GM19025 (cell line): ENCODE data around the gene AXIN1.
A peak's percentile ranks its signal among the peaks of the same experiment; 100 is the strongest.
"Not testable (repeated sequence)": the region's sequence is repeated elsewhere in the genome, so short reads cannot be mapped to it uniquely, and the experiment has no call there.

Source experiments
- ATAC-seq: cut with Tn5 transposase; IDR thresholded peaks from one replicate; pipeline ENCODE4 v1.9.1; 2021; ENCODE audit warnings: mild to moderate bottlenecking, low read depth, moderate library complexity; ENCODE audit not compliant: unreplicated experiment

Gene AXIN1

DNA sequence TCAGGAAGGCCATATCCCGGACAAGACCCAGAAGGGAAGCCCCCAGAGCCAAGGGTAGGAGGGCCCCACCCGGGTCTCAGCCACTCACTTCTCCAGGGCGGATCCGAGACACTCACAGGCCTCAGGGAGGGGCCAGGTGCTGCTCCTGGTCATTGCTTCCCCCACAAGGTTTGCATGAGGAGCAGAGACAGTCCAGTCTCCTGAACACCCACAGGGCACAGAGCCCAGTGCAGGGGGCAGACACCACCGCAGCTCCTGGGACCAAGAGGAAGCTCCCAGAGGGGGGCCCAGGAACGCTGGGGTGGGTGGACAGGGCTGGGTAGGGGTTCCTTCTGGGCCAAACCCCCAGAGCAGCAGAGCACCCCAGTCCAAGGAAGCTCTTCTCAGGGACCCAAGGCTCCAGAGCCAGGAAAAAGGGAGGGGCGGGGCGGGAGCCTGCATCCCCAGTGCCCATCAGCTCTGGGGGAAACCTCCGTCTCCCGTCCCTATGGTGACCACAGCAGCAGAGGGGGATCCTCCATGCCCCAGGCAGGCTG is 18.5 kb upstream of the AXIN1 start:
- ATAC-seq = no peak

DNA sequence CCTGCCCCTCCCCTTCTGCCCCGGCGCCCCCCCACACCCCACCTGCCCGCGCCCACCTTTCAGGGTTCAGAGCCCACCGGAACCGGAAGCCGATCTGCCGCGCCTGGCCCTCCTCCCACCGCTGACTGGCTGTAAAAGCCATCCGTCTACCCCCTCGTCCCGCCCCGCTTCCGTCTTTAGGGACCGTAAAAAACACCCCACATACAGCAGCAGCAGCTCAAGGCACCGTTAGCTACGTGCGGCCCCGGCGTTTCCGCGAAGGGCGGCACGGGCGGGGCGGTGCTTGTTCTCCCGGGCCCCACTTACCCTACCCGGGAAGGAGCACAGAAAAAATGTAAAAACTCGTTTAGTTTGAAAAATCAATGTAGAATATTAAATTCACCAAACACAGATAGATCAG is 17.9 kb upstream of the AXIN1 start, which contains the start of gene MRPL28:
TSS of gene MRPL28 (minus strand) at position 96 of the 400 bp plus-strand sequence. CDS start 320 bp downstream, outside the sequence.
- peak; percentile 92 for ATAC-seq

DNA sequence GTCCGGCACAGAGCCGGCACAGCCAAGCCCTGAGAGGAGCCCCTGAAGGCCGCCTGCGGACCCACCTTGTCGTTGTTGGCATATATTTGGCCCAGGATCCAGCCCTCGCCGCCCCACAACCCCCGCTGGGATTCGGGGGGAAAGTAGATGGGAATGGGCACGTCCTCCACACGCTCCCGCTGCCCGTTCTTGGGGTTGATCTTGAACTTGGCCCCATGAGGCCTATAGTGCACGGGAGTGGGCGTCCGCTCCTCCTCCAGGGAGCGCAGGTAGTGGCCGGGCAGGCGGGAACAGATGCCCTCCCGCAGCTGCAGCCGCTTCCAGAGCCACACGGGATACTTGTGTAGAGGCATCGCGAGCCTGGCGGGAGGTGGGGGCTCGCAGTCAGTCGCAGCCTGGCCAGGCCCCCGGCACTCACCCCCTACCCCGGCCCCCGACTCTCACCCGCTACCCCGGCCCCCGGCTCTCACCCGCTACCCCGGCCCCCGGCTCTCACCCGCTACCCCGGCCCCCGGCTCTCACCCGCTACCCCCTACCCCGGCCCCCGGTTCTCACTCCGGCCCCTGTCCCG is 17.4 kb upstream of the AXIN1 start:
- ATAC-seq = no peak

DNA sequence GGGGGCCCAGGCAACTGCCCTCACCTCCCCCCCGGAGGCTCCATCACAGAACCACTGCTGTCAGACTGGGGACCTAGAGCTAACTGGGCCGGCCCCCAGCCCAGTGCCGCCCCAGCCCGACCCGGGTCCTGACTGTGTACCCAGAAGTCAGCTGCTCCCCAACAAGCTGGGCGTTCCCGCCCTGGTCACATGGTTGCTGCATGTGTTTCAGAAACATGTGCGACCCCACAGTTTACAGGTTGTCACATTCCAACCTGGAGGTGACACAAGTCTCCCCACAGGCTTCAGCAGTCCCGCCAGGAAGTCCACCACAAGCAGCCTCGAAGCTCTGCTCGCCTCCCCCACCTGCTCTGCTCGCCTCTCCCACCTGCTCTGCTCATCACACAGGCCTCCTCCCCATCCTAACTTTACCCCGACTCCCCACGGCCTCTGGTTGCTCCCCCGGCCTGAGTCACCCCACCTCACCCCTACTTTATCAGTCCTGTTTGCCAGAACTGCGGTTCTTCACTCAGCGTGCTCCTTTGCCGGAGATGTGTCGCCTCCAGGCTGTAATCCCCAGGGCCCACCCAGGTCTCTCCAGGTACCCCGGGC is 16.8 kb upstream of the AXIN1 start:
- ATAC-seq = no peak

DNA sequence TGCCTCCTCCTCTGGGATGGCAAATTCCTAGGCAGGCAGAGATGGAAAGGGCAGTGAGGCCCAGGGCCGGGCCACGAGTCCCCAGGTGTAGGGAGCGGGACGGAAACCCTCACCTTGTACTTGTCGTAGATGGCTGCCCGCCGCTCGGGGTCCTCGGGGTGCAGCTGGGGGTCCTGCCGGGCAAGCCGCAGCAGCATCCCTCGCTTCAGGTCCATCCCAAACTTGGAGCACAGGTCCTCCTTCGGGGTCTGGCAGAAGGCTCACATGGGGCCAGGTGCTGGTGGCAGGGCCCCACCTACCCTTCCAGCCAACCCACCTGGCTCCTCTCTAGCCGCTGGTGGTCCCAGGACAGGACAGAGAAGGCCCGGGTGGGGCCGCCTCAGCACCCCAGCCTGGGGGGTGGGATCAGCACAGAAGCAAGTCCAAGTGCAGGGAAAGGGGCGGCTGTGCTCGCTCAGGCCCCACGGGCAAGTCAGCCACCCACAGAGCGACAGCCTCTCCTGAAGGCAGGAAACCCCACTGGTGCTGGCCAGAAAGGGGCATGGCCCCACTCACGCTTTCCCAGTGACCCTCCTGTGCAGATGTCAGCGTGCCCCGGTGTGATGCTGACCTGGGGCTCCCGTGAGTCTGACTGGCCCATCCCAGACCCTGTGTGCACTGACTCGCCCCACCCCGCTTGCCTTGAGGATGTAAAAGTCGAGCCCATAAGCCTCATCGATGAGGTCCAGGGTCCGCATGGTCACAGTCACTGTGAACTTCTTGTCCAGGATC is 16.1 kb upstream of the AXIN1 start:
- no peak for ATAC-seq

DNA sequence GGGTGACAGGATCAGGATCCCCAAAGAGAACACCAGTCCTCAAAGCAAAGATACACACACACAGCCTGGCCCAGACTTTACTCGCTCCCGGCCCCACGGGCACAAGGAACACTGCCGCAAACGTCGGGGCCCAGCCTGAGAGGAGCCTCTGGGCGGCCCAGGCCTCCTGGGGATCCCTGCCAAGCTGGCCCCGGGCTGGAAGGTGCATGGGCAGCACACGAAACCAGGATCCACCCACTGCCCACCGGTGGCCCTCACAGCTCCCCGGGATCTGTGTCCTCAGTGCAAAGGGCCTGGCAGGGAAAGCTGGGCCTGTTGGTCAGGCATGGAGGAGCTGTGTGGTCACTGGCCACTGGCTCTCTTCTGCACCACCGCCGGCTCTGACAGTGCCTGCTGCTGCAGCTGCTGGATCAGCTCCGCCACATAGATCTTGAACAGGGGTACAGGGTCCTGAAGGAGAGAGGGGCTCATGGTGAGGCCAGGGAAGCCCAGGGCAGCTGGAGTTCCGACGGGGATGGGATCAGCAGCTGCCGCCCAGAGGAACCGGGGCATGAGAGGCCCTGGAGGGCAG is 14.9 kb upstream of the AXIN1 start:
- ATAC-seq = no peak

DNA sequence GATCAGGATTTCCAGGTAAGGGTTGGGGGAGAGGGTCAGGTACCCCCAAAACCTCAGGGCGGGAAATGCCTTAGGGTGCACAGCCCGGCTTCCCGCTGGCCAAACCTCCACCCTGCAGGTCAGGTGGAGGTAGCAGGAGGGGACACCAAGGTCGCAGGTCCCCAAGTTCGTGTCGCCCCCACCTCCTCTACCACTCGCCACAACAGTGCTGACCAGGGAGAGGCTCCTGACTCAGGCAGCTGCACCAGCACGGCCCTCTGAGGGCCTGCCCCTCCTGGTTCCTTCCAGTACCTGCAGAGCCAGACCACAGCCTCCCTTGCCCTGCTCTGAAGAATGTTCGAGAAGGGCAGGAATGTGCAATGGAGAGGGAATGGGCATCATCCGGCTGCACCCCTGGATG is 14.0 kb upstream of the AXIN1 start:
- no peak for ATAC-seq

DNA sequence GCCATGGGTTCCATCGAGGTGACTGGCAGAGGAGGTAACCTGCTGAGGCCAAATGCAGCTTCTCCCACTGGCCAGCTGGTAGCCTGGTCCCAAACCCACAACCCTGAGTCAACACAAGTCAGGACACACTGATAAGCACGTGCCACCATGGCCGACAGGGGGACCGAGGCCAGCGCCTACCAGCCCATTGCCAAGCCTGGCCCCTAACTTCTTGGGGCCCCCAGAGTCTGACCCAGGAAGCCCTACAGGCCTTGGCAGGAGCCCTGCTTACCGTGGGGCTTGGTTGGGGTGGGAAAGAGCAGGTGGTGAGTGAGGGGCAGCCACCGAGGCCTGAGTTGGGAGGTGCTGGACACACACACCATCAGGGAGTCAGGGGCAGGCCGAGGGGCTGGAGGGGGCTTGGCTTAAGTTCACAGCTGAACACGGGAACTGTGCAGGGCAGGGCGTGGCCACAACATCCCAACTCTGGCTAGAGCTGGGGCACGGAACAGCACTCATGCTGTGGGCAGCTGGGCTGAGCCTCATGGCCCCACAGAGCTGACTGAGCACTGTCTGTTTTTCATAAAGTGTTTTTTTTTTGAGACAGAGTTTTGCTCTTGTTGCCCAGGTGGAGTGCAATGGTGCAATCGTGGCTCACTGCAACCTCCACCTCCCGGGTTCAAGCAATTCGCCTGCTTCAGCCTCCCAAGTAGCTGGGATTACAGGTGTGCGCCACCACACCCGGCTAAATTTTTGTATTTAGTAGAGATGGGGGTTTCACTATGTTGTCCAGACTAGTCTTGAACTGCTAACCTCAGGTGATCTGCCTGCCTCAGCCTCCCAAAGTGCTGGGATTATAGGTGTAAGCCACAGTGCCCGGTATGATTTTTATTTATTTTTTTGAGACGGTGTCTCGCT is 12.3 kb upstream of the AXIN1 start:
- no peak for ATAC-seq

DNA sequence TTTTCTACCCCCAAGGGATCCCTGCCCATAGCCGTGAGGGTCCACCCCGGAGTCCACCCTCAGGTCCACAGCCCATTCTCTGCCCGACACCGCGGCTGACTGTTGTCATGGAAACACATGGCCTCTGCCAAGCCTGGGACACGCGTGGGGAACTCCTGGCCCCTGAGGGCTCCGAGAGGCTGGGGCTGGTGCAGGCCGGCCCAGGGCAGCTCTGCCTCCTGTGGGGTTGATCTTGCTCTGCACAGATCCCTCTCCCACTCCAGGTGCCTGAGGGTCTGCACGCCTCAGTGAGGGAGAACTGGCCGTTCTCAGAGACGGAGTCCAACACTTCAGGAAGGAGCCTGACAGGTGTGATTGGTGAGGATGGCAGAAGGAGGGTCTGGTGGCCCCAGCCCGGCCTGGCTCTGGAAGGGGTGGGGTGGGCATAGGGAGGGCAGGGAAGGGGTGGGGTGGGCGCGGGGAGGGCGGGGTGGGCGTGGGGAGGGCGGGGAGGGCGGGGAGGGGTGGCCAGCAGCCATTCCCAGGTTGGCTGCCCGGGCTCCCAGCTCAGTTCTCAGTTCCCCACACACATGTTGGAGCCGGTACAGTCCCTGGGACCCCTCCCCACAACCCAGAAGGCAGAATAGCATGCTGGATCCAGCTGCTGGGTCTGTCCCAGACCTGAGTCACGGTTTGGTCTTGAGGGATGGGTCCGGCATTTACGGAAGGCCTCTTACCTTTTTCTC is 11.4 kb upstream of the AXIN1 start:
- ATAC-seq = no peak

DNA sequence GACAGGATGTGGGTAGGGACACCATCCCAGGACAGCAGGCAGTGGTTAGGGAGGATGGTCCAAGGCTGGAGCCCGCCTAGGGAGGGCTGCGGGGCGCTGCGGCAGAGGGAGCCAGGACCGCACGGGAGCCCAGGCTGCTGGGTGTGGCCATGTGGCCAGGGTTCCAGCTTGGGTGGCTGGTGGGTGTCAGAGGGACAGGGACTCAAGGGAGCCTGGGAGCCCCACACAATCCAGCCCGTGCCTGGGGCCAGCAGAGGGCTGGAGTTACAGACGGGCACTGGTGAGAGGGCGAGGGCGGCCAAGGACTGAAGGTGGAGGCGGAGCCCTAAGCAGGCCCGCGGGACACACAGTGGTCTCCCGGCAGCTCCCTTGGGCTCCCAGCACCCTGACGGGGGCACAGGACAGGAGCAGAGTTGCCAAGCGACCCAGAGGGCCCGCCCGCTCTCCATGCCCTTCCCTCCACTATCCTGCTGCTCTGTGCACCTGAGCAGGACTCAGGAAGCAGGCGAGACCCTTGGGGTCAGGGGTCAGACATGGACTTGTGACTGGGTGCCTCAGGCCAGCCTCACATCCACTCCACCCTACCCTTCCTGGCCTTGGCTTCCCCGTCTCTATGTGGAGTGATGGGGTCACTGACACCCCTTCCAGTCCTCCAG is 10.7 kb upstream of the AXIN1 start:
- ATAC-seq = no peak

DNA sequence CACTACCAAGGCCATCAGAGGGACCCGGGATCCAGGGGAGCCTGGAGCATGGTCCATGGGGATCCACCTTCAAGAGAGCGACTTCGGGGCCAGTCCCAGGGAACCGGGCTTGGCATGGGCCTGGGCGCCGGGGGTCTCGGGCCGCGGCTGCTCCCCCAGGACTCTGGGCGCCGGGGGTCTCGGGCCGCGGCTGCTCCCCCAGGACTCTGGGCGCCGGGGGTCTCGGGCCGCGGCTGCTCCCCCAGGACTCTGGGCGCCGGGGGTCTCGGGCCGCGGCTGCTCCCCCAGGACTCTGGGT is 10.1 kb upstream of the AXIN1 start:
- ATAC-seq = not testable (repeated sequence)

DNA sequence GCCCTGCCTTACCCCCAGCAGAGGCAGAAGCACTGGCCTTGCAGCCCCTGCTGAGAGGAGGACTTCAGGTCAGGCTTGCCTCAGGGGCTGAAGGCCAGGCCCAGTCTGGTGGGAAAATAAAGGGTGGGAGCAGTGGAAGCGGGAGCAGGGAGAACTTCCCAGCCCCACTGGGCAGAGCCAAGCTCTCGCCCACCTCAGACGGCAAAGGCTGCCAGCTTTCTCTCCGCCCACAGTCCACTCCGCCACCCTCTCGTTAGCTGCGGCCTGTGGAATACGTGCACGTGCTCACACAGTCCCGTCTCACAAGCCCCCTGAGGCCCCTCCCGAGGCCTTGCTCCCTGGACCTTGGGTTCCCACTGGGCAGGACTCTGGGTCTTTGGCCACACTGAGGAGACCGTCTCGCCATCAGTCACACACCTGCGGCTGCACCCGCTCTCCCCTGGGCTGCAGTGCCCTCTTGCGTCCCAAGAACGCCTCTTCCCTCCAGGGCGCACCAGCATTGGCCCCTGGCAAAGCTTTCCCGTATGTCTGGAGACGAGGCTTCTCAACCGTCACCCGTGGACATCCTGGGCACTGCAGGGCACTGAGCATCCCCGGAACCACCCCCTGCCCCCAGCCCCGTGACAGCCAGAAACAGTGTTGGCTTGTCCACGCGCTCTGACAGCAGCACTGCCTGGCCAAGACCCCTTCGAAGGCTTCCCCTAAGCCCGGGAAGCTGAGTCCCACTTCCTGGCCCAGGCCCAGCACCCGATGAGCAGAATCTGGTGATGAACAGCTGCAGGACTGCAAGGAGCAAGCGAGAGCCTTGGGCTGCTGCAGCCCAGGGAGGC is 9.6 kb upstream of the AXIN1 start:
- no peak for ATAC-seq

DNA sequence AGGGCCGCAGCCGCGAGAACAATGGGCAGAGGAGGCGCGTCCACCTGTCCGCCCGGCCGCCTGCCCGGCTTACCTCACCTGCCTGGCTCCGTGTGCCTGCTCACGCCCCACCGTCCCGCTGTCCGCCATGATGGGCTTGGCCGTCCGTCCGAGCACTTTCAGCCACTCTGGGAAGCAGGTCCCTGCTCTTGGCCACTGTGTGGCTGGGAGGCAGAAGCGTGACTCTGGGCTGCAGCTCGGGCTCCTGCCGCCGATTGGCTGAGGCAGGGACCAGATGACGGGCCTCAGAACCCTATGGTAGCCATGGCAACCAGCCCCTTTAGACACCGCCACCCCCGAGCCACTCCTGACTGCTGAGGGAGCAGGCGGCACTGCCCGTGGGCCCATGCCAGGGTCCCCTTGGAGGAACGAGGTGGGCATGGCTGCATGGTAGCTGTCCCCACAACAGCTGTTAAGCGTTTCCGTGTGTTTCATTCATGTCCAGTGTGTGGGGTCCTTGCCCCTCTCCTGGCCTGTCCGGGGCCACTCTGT is 8.9 kb upstream of the AXIN1 start:
- no peak for ATAC-seq

DNA sequence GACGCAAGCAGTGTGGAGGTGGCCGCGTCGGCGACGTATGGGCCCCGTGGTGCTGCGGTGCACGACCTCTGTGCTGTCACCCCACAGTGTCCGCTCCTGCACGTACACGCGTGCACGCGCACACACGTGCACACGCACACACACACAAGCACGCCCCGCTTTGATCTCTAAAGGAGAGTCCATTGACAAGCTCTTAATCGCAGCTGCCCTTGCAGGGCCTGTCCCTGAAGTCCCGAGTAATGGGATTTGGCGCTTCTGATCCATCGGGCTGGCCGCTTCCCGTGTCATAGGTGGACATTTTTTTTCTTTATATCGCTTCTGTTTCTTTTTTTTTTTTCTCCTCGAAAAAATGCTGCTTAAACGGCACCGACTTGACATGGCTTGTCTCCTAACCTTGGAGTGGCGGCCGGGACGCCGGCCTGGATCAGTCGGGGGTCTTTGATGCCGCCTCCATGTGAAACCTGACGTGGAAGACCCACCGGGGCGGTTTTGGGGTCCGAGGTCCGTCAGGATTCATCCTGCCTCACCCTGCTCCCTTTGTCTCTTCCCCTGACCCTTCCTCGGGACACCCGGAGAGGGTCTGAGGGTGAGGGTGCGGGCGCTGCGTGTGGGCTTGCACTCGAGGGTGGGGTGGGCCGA is 8.3 kb upstream of the AXIN1 start:
- no peak for ATAC-seq

DNA sequence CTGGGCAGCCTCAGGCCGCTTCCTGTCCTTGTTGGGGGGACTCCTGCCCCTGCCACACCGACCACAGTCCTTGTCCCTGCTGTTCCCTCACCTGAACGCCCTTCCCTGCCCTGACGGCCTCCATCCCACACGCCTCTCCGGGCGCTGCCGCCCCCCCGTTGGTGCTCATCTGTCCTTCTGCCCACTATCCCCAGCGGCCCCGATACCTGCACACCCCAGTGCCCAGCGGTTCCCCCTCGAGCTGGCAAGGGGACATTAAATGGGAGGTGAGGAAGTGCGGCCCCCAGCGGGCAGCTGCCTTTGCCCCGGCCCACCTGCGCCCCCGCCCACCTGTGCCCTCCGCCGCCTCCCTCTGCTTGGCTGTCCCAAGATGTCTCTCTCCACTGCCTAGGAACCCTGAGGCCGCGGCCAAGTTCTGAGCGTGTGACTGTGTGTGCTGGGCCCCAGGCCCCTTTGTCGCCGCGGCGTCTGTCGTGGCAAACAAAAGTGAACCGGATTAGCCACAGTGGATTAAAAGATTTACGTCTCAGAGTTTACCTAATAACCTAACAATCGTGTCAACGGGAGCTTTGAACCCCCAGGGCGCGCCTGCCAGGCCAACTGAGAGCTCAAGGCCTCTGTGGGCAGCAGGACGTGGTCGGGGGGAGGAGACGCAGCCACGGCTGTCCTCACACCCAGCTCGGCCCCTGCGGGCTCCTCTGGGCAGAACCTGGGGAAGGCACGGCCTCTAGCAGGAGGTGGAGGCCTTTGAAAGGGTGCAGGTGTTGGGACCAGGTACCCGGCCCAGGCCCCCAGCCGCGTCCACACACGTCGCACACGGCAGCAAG is 7.6 kb upstream of the AXIN1 start:
- no peak for ATAC-seq

DNA sequence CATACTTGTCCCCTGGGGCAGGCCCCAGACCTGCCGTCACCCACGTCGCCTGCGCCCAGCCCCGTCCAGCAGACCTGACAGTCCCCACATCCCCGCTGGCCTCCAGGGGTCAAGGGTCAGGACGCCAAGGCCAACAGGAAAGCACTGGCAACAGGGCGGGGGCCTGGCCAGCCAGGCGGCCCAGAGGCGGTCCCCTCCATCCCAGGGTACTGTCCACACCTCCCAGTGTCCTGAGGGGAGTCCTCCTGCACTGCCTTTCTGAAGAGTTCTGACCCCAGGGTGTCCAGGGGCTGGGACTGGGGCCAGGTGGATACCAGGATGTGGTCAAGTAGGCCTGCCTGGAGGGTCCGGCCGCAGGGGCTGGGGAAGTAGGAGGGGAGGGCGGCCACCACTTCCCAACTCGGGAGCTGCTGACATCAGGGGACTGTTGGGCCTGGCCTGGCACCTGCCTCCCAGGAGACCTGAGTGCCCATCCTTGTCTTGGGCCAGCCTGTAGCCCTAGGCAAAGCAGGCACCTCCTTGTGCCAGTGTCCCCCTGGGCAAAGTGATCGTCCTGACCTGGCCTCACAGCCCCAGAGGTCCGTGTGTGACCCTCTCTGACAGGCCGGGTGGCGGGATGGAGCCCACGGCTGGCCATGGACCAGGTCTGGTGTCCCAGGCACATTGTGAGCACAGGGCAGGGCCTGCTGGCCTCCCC is 6.7 kb upstream of the AXIN1 start:
- no peak for ATAC-seq
